ENCODE data around the gene HBS1L. TPM values are rescaled to one million over a fixed set of nuclear protein-coding genes. Genes with fewer than 3 reads are reported as not detected.

Gene HBS1L
- polyA plus RNA-seq, 1 of the 3 experiments (the other 2 are of a cell fraction): 19.0 TPM

- Histone ChIP-seq H3K27ac (ENCODE audit: low read depth in 2 of 2, low read length in 1 of 2) (no peak overlapping the region), H3K27me3 (ENCODE audit: insufficient read depth) (no peaks in the 10 kb centered on the region), H3K4me1 (ENCODE audit: control insufficient read depth in 1 of 2, insufficient read depth in 2 of 2, low read depth in 1 of 2, low read length in 1 of 2) (no peaks in the 10 kb centered on the region), H3K36me3 (replicated peaks in 1 of 2; ENCODE audit: control insufficient read depth in 1 of 2, insufficient read depth in 2 of 2, low read length in 1 of 2) (peaks cover 53 to 68% of the 10 kb centered on the region in 2 experiments), H3K79me2 (ENCODE audit: insufficient read depth) (peaks cover 9% of the 10 kb centered on the region; the same call in 1 of the 2 replicates), H4K20me1 (ENCODE audit: insufficient read depth) (no peaks in the 10 kb centered on the region), H3F3A (replicated peaks; ENCODE audit: insufficient read depth) (no peaks in the 10 kb centered on the region), H3K9ac (no peak overlapping the region), H3K9me2 (no peaks in the 10 kb centered on the region), H2AFZ (ENCODE audit: low read depth) (no peak overlapping the region), H3K4me2 (no peak overlapping the region), H3K9me3 (no peaks in the 10 kb centered on the region), H3K4me3 (ENCODE audit: low read depth in 2 of 2, low read length in 1 of 2) (no peak overlapping the region)
- POLR2A ChIA-PET: no interaction called here
- CTCF ChIA-PET: no interaction called here
- no peak for DNase-seq
- WGBS (ENCODE audit: low lambda C conversion rate): 95% methylated on average over 6 of the region's 6 CpGs
- TF ChIP-seq MXI1 (IDR thresholded peaks at IDR 0.05; ENCODE audit: low read depth, low read length): no peak
- TF ChIP-seq TAF1 (IDR thresholded peaks at IDR 0.05; ENCODE audit: borderline replicate concordance, low read depth, low read length): no peak
- TF ChIP-seq GATA2 (CRISPR knock-in tag; IDR thresholded peaks at IDR 0.05): no peak
- no peak for TF ChIP-seq NFIC (IDR thresholded peaks at IDR 0.05; ENCODE audit: borderline replicate concordance)
- no peak for TF ChIP-seq GABPA (IDR thresholded peaks at IDR 0.05; ENCODE audit: low read depth)
- no peak for TF ChIP-seq ZBTB33 (IDR thresholded peaks at IDR 0.05; ENCODE audit: borderline replicate concordance, low read depth)
- TF ChIP-seq SIN3A (IDR thresholded peaks at IDR 0.05; ENCODE audit: borderline replicate concordance, low read depth, low read length): no peak
- no peak for TF ChIP-seq SMC3 (IDR thresholded peaks at IDR 0.05; ENCODE audit: low read depth, low read length)
- TF ChIP-seq USF2 (IDR thresholded peaks at IDR 0.05; ENCODE audit: borderline replicate concordance, low read depth, low read length): no peak
- no peak for TF ChIP-seq MEF2A (IDR thresholded peaks at IDR 0.05; ENCODE audit: borderline replicate concordance, low read depth)
- no peak for TF ChIP-seq REST (IDR thresholded peaks at IDR 0.05; ENCODE audit: low read depth, low read length)
Measured at GRCh38 chr6:134979142-134979541, 75.5 kb downstream of the HBS1L start.
